Lower leg skin (tissue), 3 donors: ENCODE data around the gene LTB4R.

Experiments
- CTCF ChIP-seq, 3 donors: fragments of 450-650 bp; IDR thresholded peaks; one replicate each; pipeline ENCODE4 v1.5.1; 2016; ENCODE audit warnings: antibody characterized with exemption in 3 of 3, mild to moderate bottlenecking in 3 of 3, moderate library complexity in 2 of 3
- POLR2A ChIP-seq, 2 donors: fragments of 450-650 bp; IDR thresholded peaks; one replicate each; pipeline ENCODE4 v1.6.1; 2016 to 2017; ENCODE audit warnings: antibody characterized with exemption in 2 of 2, mild to moderate bottlenecking in 1 of 2, moderate library complexity in 1 of 2

- TF ChIP-seq CTCF (IDR thresholded peaks at IDR 0.05) (no peak), POLR2A (IDR thresholded peaks at IDR 0.05) (no peak)
These were observed 40.2 kb downstream of the LTB4R start for GRCh38 chr14:24351517-24351916.
